D341Med (cell line): Measurements from ENCODE around the gene CYB561A3.

Experiments used
- DNase-seq: peaks from one replicate; pipeline ENCODE4 v3.0.0; 2012; ENCODE audit warnings: low spot score

The CYB561A3 gene

DNA sequence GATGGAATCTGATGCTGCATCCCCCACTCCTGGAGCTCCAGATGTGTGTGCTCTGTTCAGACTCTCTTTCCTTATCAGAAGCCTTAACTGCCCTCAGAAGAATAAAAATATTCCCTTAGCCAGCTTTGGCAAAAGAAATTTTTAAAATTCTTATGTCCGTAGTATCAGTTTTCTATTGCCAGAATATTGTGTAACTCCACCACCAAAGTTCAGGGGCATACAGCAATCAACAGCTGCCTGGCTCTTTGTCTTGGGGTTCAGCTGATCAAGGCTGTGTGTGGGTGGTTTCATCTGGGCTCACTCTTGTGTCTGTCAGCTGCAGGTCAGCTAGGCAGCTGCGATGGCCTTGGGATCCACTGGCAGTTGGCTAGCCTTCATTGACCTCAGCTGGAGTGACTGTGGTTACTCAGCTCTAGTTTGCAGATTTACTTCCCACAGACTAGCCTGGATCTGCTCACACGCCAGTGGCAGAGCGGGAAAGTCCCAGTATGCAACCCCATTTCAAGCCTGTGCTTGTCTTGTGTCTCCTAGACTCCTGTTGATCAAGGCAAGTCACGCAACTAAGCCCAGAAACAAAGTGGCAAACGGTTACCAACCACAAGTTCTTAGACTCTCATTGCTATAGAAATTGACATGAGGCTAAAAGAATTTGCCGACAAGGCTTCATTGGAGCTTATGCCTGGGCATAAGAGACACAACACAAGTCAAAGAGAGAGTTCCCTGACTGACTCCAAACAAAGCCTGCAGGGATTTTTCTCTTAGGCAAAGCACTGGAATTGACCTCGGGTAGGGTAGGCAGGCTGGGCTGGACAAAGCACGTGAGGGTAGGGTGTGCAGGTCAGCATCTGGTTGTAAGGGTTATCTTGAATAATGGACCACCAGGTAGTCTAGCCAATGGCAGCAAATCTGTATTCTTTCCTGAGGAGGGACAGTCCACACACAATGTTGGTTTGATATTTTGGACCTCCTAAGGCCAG is 8.0 kb upstream of the CYB561A3 start:
- no peak for DNase-seq

DNA sequence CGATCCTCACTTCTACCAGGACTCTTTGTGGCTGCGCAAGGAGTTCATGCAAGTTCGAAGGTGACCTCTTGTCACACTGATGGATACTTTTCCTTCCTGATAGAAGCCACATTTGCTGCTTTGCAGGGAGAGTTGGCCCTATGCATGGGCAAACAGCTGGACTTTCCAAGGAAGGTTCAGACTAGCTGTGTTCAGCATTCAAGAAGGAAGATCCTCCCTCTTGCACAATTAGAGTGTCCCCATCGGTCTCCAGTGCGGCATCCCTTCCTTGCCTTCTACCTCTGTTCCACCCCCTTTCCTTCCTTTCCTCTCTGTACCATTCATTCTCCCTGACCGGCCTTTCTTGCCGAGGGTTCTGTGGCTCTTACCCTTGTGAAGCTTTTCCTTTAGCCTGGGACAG is 7.0 kb upstream of the CYB561A3 start:
- no peak for DNase-seq

DNA sequence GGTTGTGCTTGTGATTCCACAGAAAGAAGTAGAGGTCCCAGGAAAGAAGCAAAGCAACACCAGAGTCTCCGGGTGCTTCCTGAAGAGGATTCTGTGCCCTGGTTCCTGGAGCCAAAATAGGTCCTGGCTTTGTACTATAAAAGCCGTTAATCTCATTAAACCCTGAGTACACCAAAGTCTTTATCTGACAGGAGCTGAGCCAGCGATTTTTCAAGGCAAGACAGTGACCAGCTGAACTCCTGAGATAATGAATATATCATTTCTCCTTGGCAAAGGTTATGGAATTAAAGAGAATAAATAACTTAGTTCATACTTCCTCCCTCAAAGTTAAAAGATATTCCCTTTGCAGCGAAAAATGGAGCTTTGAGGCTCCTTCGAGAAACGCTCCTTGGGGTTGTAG is 5.7 kb upstream of the CYB561A3 start:
- peak; percentile 60 for DNase-seq

- no peak for DNase-seq
Measured at GRCh38 chr11:61364012-61364675, 2.5 kb upstream of the CYB561A3 start.

- DNase-seq, result peak; percentile 53
Measured at GRCh38 chr11:61362542-61362875, 827 bp upstream of the CYB561A3 start.

GRCh38 chr11:61361237-61361740 is 393 bp downstream of the CYB561A3 start:
- no peak for DNase-seq

- DNase-seq, result no peak
Measured at GRCh38 chr11:61359516-61359915, 2.2 kb downstream of the CYB561A3 start.

DNA sequence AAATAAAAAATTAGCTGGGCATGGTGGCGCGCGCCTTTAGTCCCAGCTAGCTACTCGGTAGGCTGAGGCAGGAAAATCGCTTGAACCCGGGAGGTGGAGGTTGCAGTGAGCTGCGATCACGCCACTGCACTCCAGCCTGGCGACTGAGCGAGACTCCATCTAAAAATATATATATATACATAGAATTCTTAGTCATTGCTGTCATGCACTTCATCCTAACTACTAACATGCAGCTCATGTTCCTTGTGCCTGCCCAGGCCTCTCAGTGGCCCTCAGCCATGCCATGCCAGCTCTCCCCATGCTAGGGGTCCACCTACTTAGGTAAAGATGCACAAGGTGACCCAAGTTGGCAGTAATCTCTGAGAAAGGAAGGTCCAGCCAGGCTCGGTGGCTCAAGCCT is 3.1 kb downstream of the CYB561A3 start:
- no peak for DNase-seq

- DNase-seq, result no peak
Measured at GRCh38 chr11:61357894-61358239, 3.8 kb downstream of the CYB561A3 start.

GRCh38 chr11:61357233-61357893 is 4.3 kb downstream of the CYB561A3 start:
- no peak for DNase-seq

DNA sequence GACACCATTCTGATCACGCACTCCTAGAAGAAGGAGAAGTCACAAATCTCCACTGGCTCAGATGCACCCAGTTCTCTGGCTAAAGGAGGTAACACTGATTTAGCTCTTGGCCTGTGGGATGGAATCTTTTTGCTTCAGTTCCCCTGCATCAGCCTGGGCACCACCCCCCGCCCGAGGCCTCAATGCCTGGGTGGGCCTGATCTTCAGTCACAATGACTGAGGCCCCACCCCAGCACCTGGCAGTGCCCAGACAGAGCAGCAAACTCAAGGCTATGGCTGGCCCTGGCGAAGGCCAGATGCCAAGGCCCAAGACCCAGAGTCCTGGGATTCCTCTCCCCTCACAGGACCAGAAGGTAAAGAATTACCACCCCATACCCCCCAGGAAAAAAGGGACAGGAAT is 5.0 kb downstream of the CYB561A3 start:
- no peak for DNase-seq

DNA sequence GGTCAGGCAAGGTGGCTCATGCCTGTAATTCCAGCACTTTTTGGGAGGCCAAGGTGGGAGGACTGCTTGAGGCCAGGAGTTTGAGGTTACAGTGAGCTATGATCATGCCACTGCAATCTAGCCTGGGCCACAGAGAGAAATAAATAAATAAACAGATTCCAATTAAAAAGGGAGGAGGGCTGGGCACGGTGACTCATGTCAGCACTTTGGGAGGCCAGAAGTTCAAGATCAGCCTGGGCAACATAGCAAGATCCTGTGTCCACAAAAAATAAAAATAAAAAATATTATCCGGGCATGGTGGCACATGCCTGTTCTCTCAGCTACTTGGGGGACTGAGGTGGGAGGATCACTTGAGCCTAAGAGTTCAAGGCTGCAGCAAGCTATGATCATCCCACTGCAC is 7.5 kb downstream of the CYB561A3 start:
- DNase-seq, result no peak

GRCh38 chr11:61353131-61354067 is 8.3 kb downstream of the CYB561A3 start:
- no peak for DNase-seq

DNA sequence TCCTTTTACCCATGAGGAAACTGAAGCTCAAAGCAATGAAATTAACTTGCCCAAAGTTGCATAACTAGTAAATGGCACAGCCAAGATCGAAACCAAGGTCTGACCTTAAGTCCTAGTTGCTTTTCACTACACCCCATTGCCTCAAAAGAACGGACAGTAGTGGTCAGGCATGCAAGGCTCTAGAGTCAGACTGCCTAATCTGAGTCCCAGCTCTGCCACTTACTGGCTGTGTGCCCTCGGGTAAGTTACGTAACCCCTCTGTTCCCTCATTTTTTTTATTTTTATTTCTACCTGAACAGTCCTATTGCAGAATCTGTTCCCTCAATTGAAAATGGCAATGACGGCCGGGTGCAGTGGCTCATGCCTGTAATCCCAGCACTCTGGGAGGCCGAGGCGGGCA is 9.6 kb downstream of the CYB561A3 start:
- DNase-seq, result no peak

DNA sequence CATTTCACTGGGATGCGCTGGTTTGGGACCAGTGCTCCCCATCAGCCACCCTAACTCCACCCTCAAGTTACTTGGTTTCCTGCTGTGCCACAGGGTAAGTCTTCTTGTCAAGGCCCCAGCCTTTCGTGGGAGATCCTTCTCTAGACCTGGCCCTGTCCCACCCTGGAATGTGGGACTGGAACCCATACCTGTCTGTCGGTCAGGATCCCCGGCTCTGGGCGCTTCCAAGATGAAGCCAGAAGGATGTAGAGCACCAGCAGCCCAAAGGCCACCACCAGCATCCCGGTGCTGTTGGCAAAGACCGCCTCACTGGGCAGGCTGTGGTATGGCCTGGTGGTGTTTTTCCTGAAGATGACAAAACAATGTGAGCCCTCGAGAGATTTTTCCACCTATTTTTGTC is 10.9 kb downstream of the CYB561A3 start:
- DNase-seq, result no peak

- DNase-seq, result no peak
Measured at GRCh38 chr11:61350336-61350735, 11.3 kb downstream of the CYB561A3 start.

DNA sequence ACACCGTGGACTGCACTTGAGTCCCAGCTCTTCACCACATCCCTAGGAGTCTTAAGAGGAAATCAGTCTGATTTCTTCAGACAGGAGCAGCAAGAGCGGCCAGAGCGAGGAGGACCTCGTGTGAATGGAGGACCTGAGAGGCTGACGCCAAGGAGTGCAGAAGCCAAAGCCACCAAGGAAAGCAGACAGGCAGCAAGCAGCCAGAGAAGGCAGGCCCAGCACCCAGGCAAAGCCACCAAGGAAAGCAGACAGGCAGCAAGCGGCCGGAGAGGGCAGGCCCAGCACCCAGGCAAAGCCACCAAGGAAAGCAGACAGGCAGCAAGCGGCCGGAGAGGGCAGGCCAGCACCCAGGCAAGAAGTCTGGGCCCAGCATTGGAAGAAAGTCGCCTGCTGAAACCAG is 11.8 kb downstream of the CYB561A3 start:
- no peak for DNase-seq

- DNase-seq, result no peak
Measured at GRCh38 chr11:61349189-61349751, 12.4 kb downstream of the CYB561A3 start.

DNA sequence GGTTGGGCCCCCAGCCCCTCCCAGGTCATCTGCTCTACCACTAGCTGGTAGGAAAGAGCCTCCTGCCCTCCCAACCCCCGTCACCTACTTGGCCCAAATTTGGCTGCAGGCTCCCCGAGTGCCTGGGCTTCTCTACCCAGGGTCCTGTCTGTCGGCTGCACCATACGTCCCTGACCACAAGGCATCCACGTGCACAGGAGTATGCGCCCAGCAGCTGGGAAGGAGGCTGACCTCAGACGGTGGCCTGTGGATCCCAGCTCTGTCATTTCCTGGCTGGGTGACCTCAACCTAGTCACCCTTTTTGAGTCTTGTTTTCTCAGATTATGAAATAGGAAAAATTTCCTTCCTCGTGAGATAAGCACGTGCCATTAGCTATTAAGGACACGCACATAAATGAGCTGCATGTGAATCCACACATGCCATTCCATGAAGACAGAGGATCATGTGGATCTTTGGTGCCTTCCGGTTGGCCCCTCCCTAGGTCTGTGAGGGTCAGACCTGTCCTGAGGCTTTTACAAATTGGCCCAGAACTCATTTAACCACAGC is 13.7 kb downstream of the CYB561A3 start:
- DNase-seq, result no peak

DNA sequence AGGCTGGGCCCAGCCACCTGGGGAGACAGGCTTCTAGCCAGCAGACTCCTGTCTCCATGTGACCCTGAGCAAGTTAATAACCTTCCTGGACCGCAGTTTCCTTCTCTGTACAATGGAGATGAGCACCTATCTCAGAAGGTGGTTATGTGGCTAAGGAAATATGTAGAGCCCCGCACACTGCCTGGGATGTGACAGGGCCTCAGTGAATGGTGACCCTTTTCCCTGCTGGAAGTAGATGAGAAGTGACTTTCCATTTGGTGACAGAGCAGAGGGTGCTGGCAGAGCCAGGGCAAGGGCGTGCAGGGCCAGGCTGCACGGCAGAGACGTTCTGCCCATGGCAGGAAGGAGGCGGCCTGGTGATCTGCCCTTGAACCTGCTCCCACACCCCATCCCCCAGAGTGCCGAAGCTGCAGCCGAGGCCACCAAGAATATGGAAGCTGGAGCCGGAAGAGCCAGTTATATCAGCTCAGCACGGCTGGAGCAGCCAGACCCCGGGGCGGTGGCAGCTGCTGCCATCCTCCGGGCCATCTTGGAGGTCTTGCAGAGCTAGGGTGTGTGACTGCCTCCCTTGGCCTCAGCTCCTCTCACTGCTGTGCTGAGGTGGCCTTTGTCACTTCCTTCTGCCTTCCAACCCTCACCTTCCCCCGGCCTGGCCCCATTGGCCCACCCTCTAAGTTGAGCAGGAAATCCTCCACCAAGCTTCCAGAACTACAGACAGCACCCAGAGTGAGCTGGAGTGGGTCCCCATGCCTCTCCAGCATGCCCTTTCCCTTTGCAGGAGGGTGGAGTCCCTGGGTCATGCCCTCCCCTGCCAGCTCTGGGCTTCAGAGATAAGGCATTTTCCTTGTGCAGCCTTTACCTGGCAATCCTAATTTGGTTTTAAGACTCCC is 15.5 kb downstream of the CYB561A3 start:
- DNase-seq, result no peak
